Suprapubic skin (tissue), 4 donors: ENCODE data around the gene MDM4. TPM values are rescaled to one million over a fixed set of nuclear protein-coding genes. Genes with fewer than 3 reads are reported as not detected.

Experiments
- DNase-seq, 2 donors: peaks; one replicate each; pipeline ENCODE4 v3.0.0-alpha.2; 2019; ENCODE audit warnings: low spot score in 2 of 2
- H3K27ac ChIP-seq: fragments of 200-600 bp; sonication (generic); one replicate; pipeline ENCODE4 v1.5.1; 2019
- H3K27me3 ChIP-seq: fragments of 200-600 bp; sonication (generic); one replicate; pipeline ENCODE4 v1.5.1; 2019
- H3K36me3 ChIP-seq: fragments of 200-600 bp; sonication (generic); one replicate; pipeline ENCODE4 v1.5.1; 2019
- H3K4me1 ChIP-seq: fragments of 200-600 bp; sonication (generic); one replicate; pipeline ENCODE4 v1.5.1; 2019
- H3K4me3 ChIP-seq: fragments of 200-600 bp; sonication (generic); one replicate; pipeline ENCODE4 v1.5.1; 2019; ENCODE audit warnings: mild to moderate bottlenecking
- H3K9me3 ChIP-seq: fragments of 200-600 bp; sonication (generic); one replicate; pipeline ENCODE4 v1.5.1; 2019
- EP300 ChIP-seq: sonication (generic); formaldehyde crosslinking; IDR thresholded peaks from one replicate; pipeline ENCODE4 v1.6.1; 2017; ENCODE audit warnings: antibody characterized with exemption
- POLR2A ChIP-seq, 2 donors: fragments of 450-650 bp; IDR thresholded peaks; one replicate each; pipeline ENCODE4 v1.6.1; 2017; ENCODE audit warnings: antibody characterized with exemption in 2 of 2, mild to moderate bottlenecking in 2 of 2, moderate library complexity in 2 of 2
- POLR2AphosphoS5 ChIP-seq, 3 donors: sonication (generic); formaldehyde crosslinking; IDR thresholded peaks; one replicate each; pipeline ENCODE4 v1.6.1; 2017; ENCODE audit warnings: antibody characterized with exemption in 3 of 3
- WGBS: methylation state at CpG from one replicate; pipeline ENCODE4 v1.1.5; 2018; 5-methylcytosine and 5-hydroxymethylcytosine counted together
- total RNA-seq, 4 donors: library from RNA; depleted of rRNA; stranded (reverse); fragments of >200 nt; gene quantifications; one replicate each; pipeline ENCODE4 v1.1.0, GENCODE V29; 2016
- TF ChIP-seq, protein P1 (sequence below), 2 donors: fragments of 200-600 bp in 1 of 2; fragments of 450-650 bp in 1 of 2; sonication (generic) in 1 of 2; IDR thresholded peaks; one replicate each; pipeline ENCODE4 v1.5.1; 2016 to 2019; ENCODE audit warnings: antibody characterized with exemption in 2 of 2, mild to moderate bottlenecking in 1 of 2, moderate library complexity in 1 of 2

MDM4 gene
- total RNA-seq, 4 donors from 2014 or later = 49.1 to 222 (median 63.2) TPM

DNA sequence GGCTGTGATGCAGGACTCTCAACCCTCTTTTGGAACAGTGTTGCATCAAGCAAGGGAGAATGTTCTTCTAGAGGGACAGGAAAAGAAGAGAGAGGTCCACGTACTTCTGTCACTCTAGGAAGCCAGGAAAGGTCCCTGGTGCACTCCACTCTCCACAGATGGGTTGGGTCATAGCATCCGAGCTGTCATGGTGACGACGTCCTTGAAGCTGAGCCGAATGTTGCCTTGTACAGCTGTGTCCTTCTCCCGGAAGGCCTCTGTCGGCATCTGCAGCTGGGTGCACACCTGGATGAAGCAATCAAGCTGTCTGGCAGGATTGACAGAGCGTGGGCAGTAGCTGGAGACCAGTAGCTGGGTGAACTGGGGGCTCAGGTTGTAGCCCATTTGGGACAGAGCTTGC, 12.5 kb downstream of the MDM4 start:
- TF ChIP-seq, protein P1, sequence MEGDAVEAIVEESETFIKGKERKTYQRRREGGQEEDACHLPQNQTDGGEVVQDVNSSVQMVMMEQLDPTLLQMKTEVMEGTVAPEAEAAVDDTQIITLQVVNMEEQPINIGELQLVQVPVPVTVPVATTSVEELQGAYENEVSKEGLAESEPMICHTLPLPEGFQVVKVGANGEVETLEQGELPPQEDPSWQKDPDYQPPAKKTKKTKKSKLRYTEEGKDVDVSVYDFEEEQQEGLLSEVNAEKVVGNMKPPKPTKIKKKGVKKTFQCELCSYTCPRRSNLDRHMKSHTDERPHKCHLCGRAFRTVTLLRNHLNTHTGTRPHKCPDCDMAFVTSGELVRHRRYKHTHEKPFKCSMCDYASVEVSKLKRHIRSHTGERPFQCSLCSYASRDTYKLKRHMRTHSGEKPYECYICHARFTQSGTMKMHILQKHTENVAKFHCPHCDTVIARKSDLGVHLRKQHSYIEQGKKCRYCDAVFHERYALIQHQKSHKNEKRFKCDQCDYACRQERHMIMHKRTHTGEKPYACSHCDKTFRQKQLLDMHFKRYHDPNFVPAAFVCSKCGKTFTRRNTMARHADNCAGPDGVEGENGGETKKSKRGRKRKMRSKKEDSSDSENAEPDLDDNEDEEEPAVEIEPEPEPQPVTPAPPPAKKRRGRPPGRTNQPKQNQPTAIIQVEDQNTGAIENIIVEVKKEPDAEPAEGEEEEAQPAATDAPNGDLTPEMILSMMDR (IDR thresholded peaks at IDR 0.05) = no peak
- TF ChIP-seq POLR2AphosphoS5 (IDR thresholded peaks at IDR 0.05) (no peak), POLR2A (IDR thresholded peaks at IDR 0.05) (no peak), EP300 (no peak)
- Histone ChIP-seq H3K9me3 (no peaks in the 10 kb centered on the region), H3K27ac (no peak overlapping the region), H3K4me1 (peaks cover 9% of the 10 kb centered on the region), H3K4me3 (no peak overlapping the region), H3K27me3 (no peaks in the 10 kb centered on the region), H3K36me3 (peaks cover 79% of the 10 kb centered on the region)
- DNase-seq = no peak
- WGBS = 82% methylated on average over 8 of the region's 8 CpGs

DNA sequence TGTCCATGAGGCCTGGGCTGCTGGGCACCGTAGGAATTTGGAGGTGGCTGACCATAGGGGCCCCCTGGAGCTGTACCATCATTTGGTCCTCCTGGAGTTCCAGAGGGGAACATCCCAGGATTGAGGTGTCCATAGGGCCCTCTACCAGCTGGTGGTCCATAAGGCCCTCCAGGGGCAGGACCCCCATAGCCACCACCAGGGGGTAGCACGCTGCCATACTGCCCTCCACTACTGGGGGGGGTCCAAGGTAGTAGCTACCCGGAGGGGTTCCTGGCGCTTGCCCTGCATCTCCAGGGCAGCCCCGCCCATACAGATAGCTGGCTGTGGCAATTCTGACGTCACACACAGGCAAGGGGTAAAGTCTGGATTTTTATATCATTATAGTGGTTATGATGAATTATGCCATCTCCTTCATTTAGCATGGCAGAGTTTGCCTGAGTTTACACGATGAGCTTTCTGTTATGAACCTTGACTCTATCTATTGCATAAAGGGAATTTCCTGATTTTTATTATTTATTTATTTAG, 13.2 kb downstream of the MDM4 start:
- DNase-seq = no peak
- no peak overlapping the region for H3K4me3 ChIP-seq
- TF ChIP-seq POLR2A (IDR thresholded peaks at IDR 0.05) (no peak), POLR2AphosphoS5 (IDR thresholded peaks at IDR 0.05) (no peak)
- TF ChIP-seq, protein P1 (IDR thresholded peaks at IDR 0.05) = no peak
- peaks cover 6% of the 10 kb centered on the region for H3K4me1 ChIP-seq
- no peaks in the 10 kb centered on the region for H3K9me3 ChIP-seq
- peaks cover 83% of the 10 kb centered on the region for H3K36me3 ChIP-seq
- H3K27ac ChIP-seq = no peak overlapping the region
- 72% methylated on average over 2 of the region's 7 CpGs for WGBS
- H3K27me3 ChIP-seq = no peaks in the 10 kb centered on the region

DNA sequence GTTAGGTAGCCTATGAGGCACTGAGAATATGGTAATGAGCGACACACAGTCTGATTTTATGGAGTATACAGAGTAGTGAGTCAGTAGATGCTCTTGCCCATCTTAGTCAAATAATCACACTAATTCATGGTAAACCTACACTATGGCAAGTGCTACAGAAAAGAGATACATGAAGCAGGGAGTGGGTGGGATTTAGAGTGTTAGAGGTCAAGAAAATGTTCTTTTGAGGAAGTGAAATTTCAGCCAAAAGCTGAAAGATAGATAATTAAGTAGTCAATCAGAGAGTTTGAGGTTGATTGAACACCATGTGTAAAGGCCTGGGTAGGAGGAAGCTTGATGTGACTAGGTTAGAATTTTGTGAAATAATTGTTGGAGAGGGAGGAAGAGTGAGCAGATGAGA, 14.7 kb downstream of the MDM4 start:
- Histone ChIP-seq H3K9me3 (no peaks in the 10 kb centered on the region), H3K27me3 (no peaks in the 10 kb centered on the region), H3K36me3 (peaks cover 85% of the 10 kb centered on the region), H3K4me3 (no peak overlapping the region), H3K4me1 (no peaks in the 10 kb centered on the region), H3K27ac (no peak overlapping the region)
- TF ChIP-seq, protein P1 (IDR thresholded peaks at IDR 0.05) = no peak
- TF ChIP-seq POLR2A (IDR thresholded peaks at IDR 0.05) (no peak), POLR2AphosphoS5 (IDR thresholded peaks at IDR 0.05) (no peak), EP300 (no peak)
- 83% methylated on average over 1 of the region's 1 CpG for WGBS
- DNase-seq = no peak

DNA sequence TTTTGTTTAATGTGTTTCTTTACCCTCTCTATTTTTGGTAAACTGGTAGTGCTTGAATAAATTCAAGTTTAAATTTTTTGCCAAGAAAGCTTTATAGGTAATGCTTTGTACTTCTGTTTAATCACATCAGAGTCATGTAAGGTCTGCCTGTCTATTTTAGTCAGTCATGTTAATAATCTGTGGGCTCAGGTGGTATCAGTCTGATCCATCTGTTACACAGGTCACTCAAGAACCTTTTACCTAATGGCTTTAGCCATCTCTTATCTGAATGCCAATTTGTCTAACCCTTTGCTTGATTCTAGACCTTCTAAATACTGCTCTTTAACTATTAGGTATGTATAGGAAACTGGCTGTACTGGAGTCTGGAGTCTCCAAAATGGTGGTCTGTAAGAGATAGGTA, 16.6 kb downstream of the MDM4 start:
- Histone ChIP-seq H3K36me3 (peaks cover 84% of the 10 kb centered on the region), H3K4me3 (no peak overlapping the region), H3K4me1 (no peaks in the 10 kb centered on the region), H3K9me3 (no peaks in the 10 kb centered on the region), H3K27me3 (no peaks in the 10 kb centered on the region), H3K27ac (no peak overlapping the region)
- TF ChIP-seq POLR2A (IDR thresholded peaks at IDR 0.05) = no peak
- DNase-seq = no peak

DNA sequence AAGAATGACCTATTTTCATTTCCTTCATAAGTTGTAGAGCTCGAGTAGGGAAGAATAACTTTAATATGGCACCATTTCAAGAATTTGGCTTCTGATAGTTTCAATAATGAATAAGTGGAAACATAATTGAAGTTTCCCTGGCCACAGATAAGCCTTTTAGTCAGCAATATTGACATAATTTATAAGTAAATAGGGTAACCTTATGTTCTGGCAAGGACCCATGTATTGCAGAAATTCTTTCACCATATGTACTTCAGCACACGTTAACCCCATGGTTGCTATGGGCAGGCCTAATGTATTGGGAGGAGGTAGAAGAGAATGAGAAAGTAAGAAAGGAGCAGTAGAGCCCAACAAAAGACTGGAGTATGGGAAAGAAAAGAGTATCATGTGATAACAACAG, 25.4 kb downstream of the MDM4 start:
- 59% methylated on average over 2 of the region's 2 CpGs for WGBS
- H3K36me3 ChIP-seq = peaks cover 97% of the 10 kb centered on the region
- TF ChIP-seq, protein P1 (IDR thresholded peaks at IDR 0.05) = no peak
- no peak overlapping the region for H3K27ac ChIP-seq
- H3K4me3 ChIP-seq = no peak overlapping the region
- H3K27me3 ChIP-seq = no peaks in the 10 kb centered on the region
- no peaks in the 10 kb centered on the region for H3K4me1 ChIP-seq
- DNase-seq = no peak
- no peaks in the 10 kb centered on the region for H3K9me3 ChIP-seq

DNA sequence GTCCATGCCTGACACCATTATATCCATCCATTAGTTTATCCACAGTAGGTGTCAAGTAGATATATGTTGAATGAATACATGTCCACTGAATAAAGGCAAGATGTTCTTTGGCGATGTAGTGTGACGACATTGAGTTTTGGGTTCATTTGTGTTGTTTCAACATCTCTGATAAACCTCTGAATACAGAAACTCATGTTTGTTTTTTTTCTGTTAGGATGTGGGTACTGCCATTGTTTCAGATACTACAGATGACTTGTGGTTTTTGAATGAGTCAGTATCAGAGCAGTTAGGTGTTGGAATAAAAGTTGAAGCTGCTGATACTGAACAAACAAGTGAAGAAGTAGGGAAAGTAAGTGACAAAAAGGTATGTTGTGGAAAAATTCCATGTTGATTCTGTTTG, 28.1 kb downstream of the MDM4 start:
- Histone ChIP-seq H3K27ac (no peak overlapping the region), H3K36me3 (peaks cover 98% of the 10 kb centered on the region), H3K27me3 (no peaks in the 10 kb centered on the region), H3K9me3 (no peaks in the 10 kb centered on the region), H3K4me3 (no peak overlapping the region), H3K4me1 (no peaks in the 10 kb centered on the region)
- no peak for DNase-seq
- TF ChIP-seq POLR2A (IDR thresholded peaks at IDR 0.05) = no peak
- TF ChIP-seq POLR2AphosphoS5 (IDR thresholded peaks at IDR 0.05) = no peak
- TF ChIP-seq EP300 = no peak
- TF ChIP-seq, protein P1 (IDR thresholded peaks at IDR 0.05) = no peak
- 87% methylated on average over 2 of the region's 2 CpGs for WGBS
